Glomerular visceral epithelial cell (primary cell): ENCODE measurements around the gene ABHD15.
A peak's percentile ranks its signal among the peaks of the same experiment; 100 is the strongest.

Source experiments
- DNase-seq: peaks from one replicate; pipeline ENCODE4 v3.0.0-alpha.2; 2016; ENCODE audit errors: extremely low spot score

ABHD15 gene

GRCh38 chr17:29583324-29584248 is 16.7 kb upstream of the ABHD15 start:
- DNase-seq: no peak

- DNase-seq: no peak
These were observed 15.9 kb upstream of the ABHD15 start for GRCh38 chr17:29582772-29583171.

GRCh38 chr17:29582254-29582765 is 15.5 kb upstream of the ABHD15 start:
- no peak for DNase-seq

- no peak for DNase-seq
These were observed 14.9 kb upstream of the ABHD15 start for GRCh38 chr17:29581583-29582253.

- DNase-seq: peak; percentile 82
These were observed 13.3 kb upstream of the ABHD15 start for GRCh38 chr17:29579866-29580771.

- DNase-seq: no peak
These were observed 12.0 kb upstream of the ABHD15 start for GRCh38 chr17:29578626-29579485.

GRCh38 chr17:29577385-29578211 is 10.8 kb upstream of the ABHD15 start:
- no peak for DNase-seq

- no peak for DNase-seq
These were observed 10.1 kb upstream of the ABHD15 start for GRCh38 chr17:29577001-29577370.

- DNase-seq: no peak
These were observed 9.6 kb upstream of the ABHD15 start for GRCh38 chr17:29576214-29577000.

- no peak for DNase-seq
These were observed 8.8 kb upstream of the ABHD15 start for GRCh38 chr17:29575511-29576213.

GRCh38 chr17:29574732-29575510 is 8.1 kb upstream of the ABHD15 start:
- DNase-seq: no peak

GRCh38 chr17:29573871-29574731 is 7.3 kb upstream of the ABHD15 start:
- no peak for DNase-seq

- no peak for DNase-seq
These were observed 6.7 kb upstream of the ABHD15 start for GRCh38 chr17:29573558-29573869.

- no peak for DNase-seq
These were observed 6.1 kb upstream of the ABHD15 start for GRCh38 chr17:29572691-29573557.

- DNase-seq: no peak
These were observed 5.2 kb upstream of the ABHD15 start for GRCh38 chr17:29571883-29572681.
